22Rv1 (cell line): Measurements from ENCODE around the gene NHEJ1.

Experiments used
- H3K27ac ChIP-seq: fragments of 450-650 bp; 2 replicates; pipeline ENCODE4 v1.5.1; 2017
- CTCF ChIP-seq: fragments of 450-650 bp; IDR thresholded peaks from 2 replicates; pipeline ENCODE4 v1.5.1; 2017; ENCODE audit warnings: mild to moderate bottlenecking
- ZFX ChIP-seq: fragments of 450-650 bp; IDR thresholded peaks from 2 replicates; pipeline ENCODE4 v1.6.1; 2017; ENCODE audit warnings: antibody characterized with exemption, borderline replicate concordance

Gene NHEJ1

GRCh38 chr2:219028141-219028540 is 132.5 kb downstream of the NHEJ1 start:
- TF ChIP-seq CTCF (no peak), ZFX (no peak)
- no peak overlapping the region for H3K27ac ChIP-seq

GRCh38 chr2:219027511-219028055 is 133.0 kb downstream of the NHEJ1 start:
- H3K27ac ChIP-seq: no peak overlapping the region
- TF ChIP-seq CTCF (no peak), ZFX (no peak)

- H3K27ac ChIP-seq: no peak overlapping the region
- no peak for TF ChIP-seq ZFX
- TF ChIP-seq CTCF: no peak
These were observed 133.7 kb downstream of the NHEJ1 start for GRCh38 chr2:219026946-219027345.

- H3K27ac ChIP-seq: no peak overlapping the region
- TF ChIP-seq CTCF: no peak
- no peak for TF ChIP-seq ZFX
These were observed 134.7 kb downstream of the NHEJ1 start for GRCh38 chr2:219025637-219026585.
